Tibial nerve (tissue), 4 donors: ENCODE data around the gene NPEPL1. TPM values are rescaled to one million over a fixed set of nuclear protein-coding genes. Genes with fewer than 3 reads are reported as not detected.
A peak's percentile ranks its signal among the peaks of the same experiment; 100 is the strongest.

Experiments used
- DNase-seq, 2 donors: peaks; one replicate each; pipeline ENCODE4 v3.0.0-alpha.2; 2019; ENCODE audit warnings: low spot score in 2 of 2
- H3K27ac ChIP-seq, 4 donors: fragments of 200-600 bp; sonication (generic) in 3 of 4; one replicate each; pipeline ENCODE4 v1.5.1; 2017 to 2019; ENCODE audit warnings: mild to moderate bottlenecking in 1 of 4
- H3K27me3 ChIP-seq, 2 donors: fragments of 200-600 bp; sonication (generic) in 1 of 2; one replicate each; pipeline versions ENCODE4 v1.5.1 to v1.6.0; 2017 to 2019
- H3K36me3 ChIP-seq, 3 donors: fragments of 200-600 bp; sonication (generic); one replicate each; pipeline ENCODE4 v1.5.1; 2018 to 2019
- H3K4me1 ChIP-seq, 4 donors: fragments of 200-600 bp; sonication (generic) in 3 of 4; one replicate each; pipeline ENCODE4 v1.5.1; 2017 to 2019
- H3K4me3 ChIP-seq, 4 donors: fragments of 200-600 bp; sonication (generic) in 3 of 4; one replicate each; pipeline ENCODE4 v1.5.1; 2017 to 2019; ENCODE audit warnings: mild to moderate bottlenecking in 1 of 4, moderate library complexity in 1 of 4
- H3K9me3 ChIP-seq, 4 donors: fragments of 200-600 bp; sonication (generic) in 3 of 4; one replicate each; pipeline ENCODE4 v1.5.1; 2017 to 2019
- CTCF ChIP-seq, 5 experiments: fragments of 200-600 bp in 3 of 5; fragments of 450-650 bp in 2 of 5; sonication (generic) in 3 of 5; IDR thresholded peaks; one replicate each; pipeline ENCODE4 v1.5.1; 2016 to 2019; ENCODE audit warnings: antibody characterized with exemption in 5 of 5, mild to moderate bottlenecking in 3 of 5, moderate library complexity in 2 of 5
- EP300 ChIP-seq, 2 donors: sonication (generic); formaldehyde crosslinking; IDR thresholded peaks; one replicate each; pipeline ENCODE4 v1.6.1; 2017; ENCODE audit warnings: antibody characterized with exemption in 2 of 2, mild to moderate bottlenecking in 1 of 2
- POLR2A ChIP-seq, 2 donors: fragments of 450-650 bp; IDR thresholded peaks; one replicate each; pipeline ENCODE4 v1.6.1; 2017; ENCODE audit warnings: antibody characterized with exemption in 2 of 2, mild to moderate bottlenecking in 2 of 2, moderate library complexity in 2 of 2
- WGBS, 2 donors: methylation state at CpG; one replicate each; pipeline ENCODE4 v1.1.5; 2018; 5-methylcytosine and 5-hydroxymethylcytosine counted together
- total RNA-seq, 4 donors: library from RNA; depleted of rRNA; stranded (reverse); fragments of >200 nt; gene quantifications; one replicate each; pipeline ENCODE4 v1.1.0, GENCODE V29; 2016

Gene NPEPL1
- total RNA-seq, 4 donors from 2014 or later = 57.6 to 123 (median 73.0) TPM

GRCh38 chr20:58695084-58695722 is 2.6 kb downstream of the NPEPL1 start:
- Histone ChIP-seq H3K36me3 (peaks cover 0 to 52% (median 18%) of the 10 kb centered on the region in 3 donors), H3K27me3 (no peaks in the 10 kb centered on the region), H3K4me3 (no peak overlapping the region), H3K27ac (no peak overlapping the region), H3K4me1 (peaks cover 6 to 38% (median 21%) of the 10 kb centered on the region in 4 donors), H3K9me3 (no peaks in the 10 kb centered on the region)
- TF ChIP-seq EP300 (IDR thresholded peaks at IDR 0.05) = no peak
- no peak for TF ChIP-seq POLR2A (IDR thresholded peaks at IDR 0.05)
- no peak for TF ChIP-seq CTCF (IDR thresholded peaks at IDR 0.05)
- 78 to 88% methylated on average over 9 of the region's 9 CpGs for WGBS, 2 donors
- peak in 1 of 2 donors; percentile 1 for DNase-seq

- no peak overlapping the region for H3K27ac ChIP-seq
- H3K4me3 ChIP-seq = no peak overlapping the region
- no peaks in the 10 kb centered on the region for H3K27me3 ChIP-seq
- no peaks in the 10 kb centered on the region for H3K9me3 ChIP-seq
- peaks cover 6 to 35% (median 21%) of the 10 kb centered on the region in 4 donors for H3K4me1 ChIP-seq
- DNase-seq = peak in 1 of 2 donors; percentile 6
- no peak for TF ChIP-seq POLR2A (IDR thresholded peaks at IDR 0.05)
- TF ChIP-seq EP300 (IDR thresholded peaks at IDR 0.05) = no peak
- TF ChIP-seq CTCF (IDR thresholded peaks at IDR 0.05) = no peak
- peaks cover 0 to 59% (median 18%) of the 10 kb centered on the region in 3 donors for H3K36me3 ChIP-seq
- WGBS, 2 donors = 83 to 87% methylated on average over 10 of the region's 10 CpGs
Measured at GRCh38 chr20:58695895-58696375, 3.3 kb downstream of the NPEPL1 start.

GRCh38 chr20:58696411-58696961 is 3.9 kb downstream of the NPEPL1 start:
- peaks cover 6 to 30% (median 21%) of the 10 kb centered on the region in 4 donors for H3K4me1 ChIP-seq
- no peaks in the 10 kb centered on the region for H3K27me3 ChIP-seq
- H3K9me3 ChIP-seq = no peaks in the 10 kb centered on the region
- peak in 1 of 2 donors; percentile 6 for DNase-seq
- 89 to 94% methylated on average over 9 to 10 of the region's 10 CpGs for WGBS, 2 donors
- no peak overlapping the region for H3K4me3 ChIP-seq
- H3K27ac ChIP-seq = no peak overlapping the region
- TF ChIP-seq CTCF (IDR thresholded peaks at IDR 0.05) (no peak), POLR2A (IDR thresholded peaks at IDR 0.05) (no peak), EP300 (IDR thresholded peaks at IDR 0.05) (no peak)
- H3K36me3 ChIP-seq = peaks cover 0 to 65% (median 18%) of the 10 kb centered on the region in 3 donors

- WGBS, 2 donors = 81 to 88% methylated on average over 19 to 20 of the region's 21 CpGs
- no peak overlapping the region for H3K4me3 ChIP-seq
- DNase-seq = peak in 1 of 2 donors; percentile 8
- peak overlapping the region in 1 of 4 donors; percentile 63 for H3K27ac ChIP-seq
- H3K4me1 ChIP-seq = peaks cover 6 to 22% (median 15%) of the 10 kb centered on the region in 4 donors
- no peaks in the 10 kb centered on the region for H3K9me3 ChIP-seq
- no peak for TF ChIP-seq CTCF (IDR thresholded peaks at IDR 0.05)
- no peak for TF ChIP-seq EP300 (IDR thresholded peaks at IDR 0.05)
- no peak for TF ChIP-seq POLR2A (IDR thresholded peaks at IDR 0.05)
- H3K36me3 ChIP-seq = peaks cover 0 to 73% (median 18%) of the 10 kb centered on the region in 3 donors
- no peaks in the 10 kb centered on the region for H3K27me3 ChIP-seq
Measured at GRCh38 chr20:58697201-58697866, 4.7 kb downstream of the NPEPL1 start.
